C4-2B (cell line): Measurements from ENCODE around the gene EXOSC2.

Experiments
- H3K27ac ChIP-seq: fragments of 450-650 bp; 2 replicates; pipeline ENCODE4 v1.5.1; 2017
- CTCF ChIP-seq: fragments of 450-650 bp; conservative IDR thresholded peaks from 2 replicates; pipeline ENCODE4 v1.5.1; 2017; ENCODE audit warnings: mild to moderate bottlenecking
- ZFX ChIP-seq: fragments of 450-650 bp; IDR thresholded peaks from 2 replicates; pipeline ENCODE4 v1.6.1; 2017

Gene EXOSC2

GRCh38 chr9:130701059-130702022, 7.8 kb downstream of the EXOSC2 start:
- TF ChIP-seq CTCF (peak; percentile 98), ZFX (no peak)
- H3K27ac ChIP-seq: no peak overlapping the region

GRCh38 chr9:130703501-130703900, 9.9 kb downstream of the EXOSC2 start:
- H3K27ac ChIP-seq: no peak overlapping the region
- TF ChIP-seq ZFX: no peak
- TF ChIP-seq CTCF: no peak

- no peak for TF ChIP-seq ZFX
- TF ChIP-seq CTCF: peak; percentile 92
- H3K27ac ChIP-seq: no peak overlapping the region
Observed at GRCh38 chr9:130707225-130707976, 13.8 kb downstream of the EXOSC2 start.

GRCh38 chr9:130710822-130711352, 17.3 kb downstream of the EXOSC2 start:
- TF ChIP-seq CTCF: no peak
- no peak for TF ChIP-seq ZFX
- no peak overlapping the region for H3K27ac ChIP-seq

GRCh38 chr9:130711469-130711868, 17.9 kb downstream of the EXOSC2 start:
- no peak overlapping the region for H3K27ac ChIP-seq
- no peak for TF ChIP-seq CTCF
- no peak for TF ChIP-seq ZFX

GRCh38 chr9:130712564-130713285, 19.1 kb downstream of the EXOSC2 start:
- TF ChIP-seq CTCF (no peak), ZFX (no peak)
- peak overlapping the region; percentile 96 for H3K27ac ChIP-seq
